ENCODE data around the gene OR2Z1.

The OR2Z1 gene

DNA sequence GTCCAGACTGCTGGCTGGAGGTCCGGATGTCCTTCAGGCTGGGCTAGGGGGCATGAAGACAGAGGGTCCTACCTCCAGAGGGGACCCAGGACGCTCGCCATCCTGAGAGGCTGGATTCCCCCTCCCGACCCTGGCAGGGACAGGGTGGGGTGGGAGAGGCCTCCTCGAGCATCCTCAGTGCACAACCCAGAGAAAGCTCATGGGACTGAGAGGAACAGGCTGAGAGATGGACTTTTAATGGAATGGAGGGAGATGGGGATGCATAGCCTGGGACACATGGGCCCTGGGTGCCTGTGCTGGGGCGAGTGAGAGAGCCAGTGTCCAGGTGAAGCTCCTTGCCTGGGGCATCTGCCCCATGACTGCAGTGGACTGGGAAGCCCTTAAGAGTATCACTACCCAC, 25.9 kb upstream of the OR2Z1 start:
- no peak for TF ChIP-seq CTCF (conservative IDR thresholded peaks at IDR 0.05; ENCODE audit: control insufficient read depth, insufficient read depth, low read depth, low read length)
- DNase-seq (ENCODE audit: low read depth) = no peak
- H3K4me3 ChIP-seq (ENCODE audit: control insufficient read depth, low read depth, low read length) = no peak overlapping the region

DNA sequence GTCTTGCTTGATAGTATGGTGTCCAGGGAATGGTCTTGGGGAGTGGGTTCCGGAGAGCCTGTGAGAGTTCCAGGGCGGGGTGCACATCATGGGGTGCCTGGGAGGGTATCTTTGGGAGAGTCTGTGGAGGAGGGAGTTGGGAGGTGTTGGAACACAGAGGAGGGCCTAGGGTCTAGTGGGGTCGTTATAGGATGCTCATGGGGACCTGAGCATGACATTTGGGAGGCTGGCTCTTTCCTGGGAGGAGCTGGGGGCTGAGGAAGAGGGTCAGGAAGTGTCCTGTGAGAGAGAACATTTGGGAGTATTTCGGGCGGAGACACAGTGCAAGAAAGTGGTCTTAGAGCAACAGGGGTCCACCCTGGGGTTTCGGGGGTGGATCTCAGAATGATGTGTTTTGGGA, 25.5 kb upstream of the OR2Z1 start:
- no peak for DNase-seq (ENCODE audit: low read depth)
- TF ChIP-seq CTCF (conservative IDR thresholded peaks at IDR 0.05; ENCODE audit: control insufficient read depth, insufficient read depth, low read depth, low read length) = no peak
- no peak overlapping the region for H3K4me3 ChIP-seq (ENCODE audit: control insufficient read depth, low read depth, low read length)

GRCh38 chr19:8696993-8697392, 24.4 kb upstream of the OR2Z1 start:
- no peak for TF ChIP-seq CTCF (conservative IDR thresholded peaks at IDR 0.05; ENCODE audit: control insufficient read depth, insufficient read depth, low read depth, low read length)
- H3K4me3 ChIP-seq (ENCODE audit: control insufficient read depth, low read depth, low read length) = no peak overlapping the region
- DNase-seq (ENCODE audit: low read depth) = no peak

DNA sequence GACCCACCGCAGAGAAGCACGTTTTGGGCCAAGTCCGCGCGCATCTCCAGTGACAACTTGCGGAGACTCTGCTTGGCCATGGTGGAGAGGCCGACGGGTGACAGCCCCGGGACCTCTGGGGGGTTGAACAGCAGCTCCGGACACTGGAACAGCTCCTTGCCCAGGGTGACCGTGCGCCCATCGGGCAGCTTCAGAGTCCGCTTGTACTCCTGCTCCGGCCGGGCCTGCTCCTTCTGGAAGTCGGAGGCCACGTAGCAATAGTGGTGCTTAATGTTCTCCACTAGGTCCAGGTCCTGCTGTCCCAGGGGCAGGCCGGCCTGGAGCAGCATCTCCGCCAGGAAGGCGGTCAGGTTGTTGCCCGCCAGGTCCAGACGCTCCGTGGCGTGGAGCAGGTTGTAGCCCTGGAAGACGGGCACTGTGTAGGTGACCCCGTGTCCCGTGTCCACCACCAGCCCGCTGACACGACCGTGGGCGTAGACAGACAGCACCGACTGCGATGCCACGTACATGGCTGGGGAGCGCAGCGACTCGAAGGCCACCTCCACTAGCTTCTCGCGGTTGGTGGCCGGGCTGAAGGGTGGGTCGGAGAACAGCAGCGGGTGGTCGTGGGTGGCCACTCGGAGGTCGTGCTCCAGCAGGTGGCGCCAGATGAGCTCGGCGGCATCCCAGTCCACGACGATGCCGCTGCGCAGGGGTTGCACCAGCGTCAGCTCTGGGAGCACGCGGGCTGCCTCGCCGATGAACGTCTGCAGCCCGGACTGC, 23.6 kb upstream of the OR2Z1 start:
- TF ChIP-seq CTCF (conservative IDR thresholded peaks at IDR 0.05; ENCODE audit: control insufficient read depth, insufficient read depth, low read depth, low read length) = no peak
- no peak for DNase-seq (ENCODE audit: low read depth)
- no peak overlapping the region for H3K4me3 ChIP-seq (ENCODE audit: control insufficient read depth, low read depth, low read length)

- no peak for DNase-seq (ENCODE audit: low read depth)
- no peak within 1 kb of the TSS for H3K4me3 ChIP-seq (ENCODE audit: control insufficient read depth, low read depth, low read length)
- TF ChIP-seq CTCF (conservative IDR thresholded peaks at IDR 0.05; ENCODE audit: control insufficient read depth, insufficient read depth, low read depth, low read length) = no peak
These were observed 22.9 kb upstream of the OR2Z1 start, which contains the start of gene ACTL9 for GRCh38 chr19:8698433-8699063. TSS of gene ACTL9 (minus strand) at chr19:8698795. CDS start at chr19:8698701, 94 bp downstream.

GRCh38 chr19:8699908-8700307, 21.5 kb upstream of the OR2Z1 start:
- TF ChIP-seq CTCF (conservative IDR thresholded peaks at IDR 0.05; ENCODE audit: control insufficient read depth, insufficient read depth, low read depth, low read length) = no peak
- DNase-seq (ENCODE audit: low read depth) = no peak
- H3K4me3 ChIP-seq (ENCODE audit: control insufficient read depth, low read depth, low read length) = no peak overlapping the region
